GM13977 (cell line): ENCODE results near the gene DDX54.

Experiments
- DNase-seq: peaks from one replicate; pipeline ENCODE4 v3.0.0; 2012; ENCODE audit warnings: low spot score
- CTCF ChIP-seq: IDR thresholded peaks from 2 replicates; pipeline ENCODE4 v1.5.1; 2012; ENCODE audit warnings: mild to moderate bottlenecking, control low read depth; ENCODE audit not compliant: insufficient read depth; ENCODE audit errors: extremely low read depth, missing control alignments
- in situ Hi-C: fragments of 300-500 bp; cut with MboI; formaldehyde crosslinking; loops from one replicate; pipeline ENCODE4 v1.12.0; 2022; ENCODE audit warnings: low sequenced_read_pairs, low pct_unique_long_range_greater_than_20kb, mixed read lengths, inconsistent platforms; ENCODE audit not compliant: unreplicated experiment

The DDX54 gene

GRCh38 chr12:113170926-113171325 lies 14.4 kb downstream of the DDX54 start:
- peak; percentile 69 for DNase-seq
- in situ Hi-C loops, result no loop called here
- TF ChIP-seq CTCF, result no peak

- in situ Hi-C loops, result no loop called here
- no peak for DNase-seq
- TF ChIP-seq CTCF, result no peak
These were observed 14.8 kb downstream of the DDX54 start for GRCh38 chr12:113170457-113170856.

GRCh38 chr12:113169697-113170096 lies 15.6 kb downstream of the DDX54 start:
- in situ Hi-C loops, result no loop called here
- DNase-seq, result no peak
- TF ChIP-seq CTCF, result no peak

GRCh38 chr12:113167868-113168267 lies 17.4 kb downstream of the DDX54 start:
- no peak for DNase-seq
- TF ChIP-seq CTCF, result no peak
- in situ Hi-C loops, result no loop called here

- no peak for DNase-seq
- no peak for TF ChIP-seq CTCF
- in situ Hi-C loops, result no loop called here
These were observed 19.5 kb downstream of the DDX54 start for GRCh38 chr12:113165521-113166450.

GRCh38 chr12:113164014-113164413 lies 21.3 kb downstream of the DDX54 start:
- in situ Hi-C loops, result no loop called here
- DNase-seq, result no peak
- TF ChIP-seq CTCF, result no peak
